Naive thymus-derived CD4-positive, alpha-beta T cell (primary cell): ENCODE measurements around the gene SYTL3. TPM values are rescaled to one million over a fixed set of nuclear protein-coding genes. Genes with fewer than 3 reads are reported as not detected.
"Not testable (repeated sequence)": the region's sequence is repeated elsewhere in the genome, so short reads cannot be mapped to it uniquely, and the experiment has no call there.

Experiments used
- ATAC-seq: fragments of 150-1000 bp; cut with Tn5 transposase; 2 replicates; pipeline ENCODE4 v1.10.0; 2021; ENCODE audit warnings: mild to moderate bottlenecking, moderate library complexity
- CTCF ChIA-PET: fragments of 350-600 bp; sonication (Branson Sonifier 250); formaldehyde crosslinking; loops from one replicate; lab custom pipeline; 2021; ENCODE audit warnings: antibody characterized with exemption; lab: Charles Lee
- POLR2A ChIA-PET: fragments of 350-600 bp; sonication (Branson Sonifier 250); formaldehyde crosslinking; loops from one replicate; lab custom pipeline; 2021; ENCODE audit warnings: antibody characterized with exemption, inconsistent platforms; lab: Charles Lee
- DNase-seq, 9 donors: peaks; one replicate each; pipeline versions ENCODE4 v3.0.0 to v3.0.0-alpha.2; 2020 to 2022; ENCODE audit warnings: mixed read lengths in 1 of 9
- H3K27ac ChIP-seq: one replicate; pipeline ENCODE4 v1.7.0; 2013; ENCODE audit warnings: mild to moderate bottlenecking, low read depth, low read length, moderate library complexity
- H3K27me3 ChIP-seq, 2 donors: one replicate each; pipeline ENCODE4 v1.7.0; 2013; ENCODE audit warnings: low read length in 2 of 2, mild to moderate bottlenecking in 2 of 2, moderate library complexity in 2 of 2; ENCODE audit not compliant: control insufficient read depth in 2 of 2, insufficient read depth in 2 of 2
- H3K36me3 ChIP-seq, 3 experiments: 1 replicate in 2 of 3; 2 replicates in 1 of 3; pipeline ENCODE4 v1.7.0; 2013; ENCODE audit warnings: low read length in 3 of 3, mild to moderate bottlenecking in 3 of 3, moderate library complexity in 1 of 3; ENCODE audit not compliant: insufficient read depth in 3 of 3, control insufficient read depth in 2 of 3
- H3K4me1 ChIP-seq, 2 donors: one replicate each; pipeline ENCODE4 v1.7.0; 2013; ENCODE audit warnings: low read length in 2 of 2, mild to moderate bottlenecking in 2 of 2, moderate library complexity in 1 of 2; ENCODE audit not compliant: control insufficient read depth in 2 of 2, insufficient read depth in 2 of 2
- H3K4me3 ChIP-seq: 2 replicates; pipeline ENCODE4 v1.7.0; 2013; ENCODE audit warnings: mild to moderate bottlenecking, low read length
- H3K9me3 ChIP-seq, 3 experiments: 1 replicate in 2 of 3; 2 replicates in 1 of 3; pipeline ENCODE4 v1.7.0; 2013; ENCODE audit warnings: low read length in 3 of 3; ENCODE audit not compliant: control insufficient read depth in 2 of 3
- H3K27ac Mint-ChIP-seq, 9 donors: one replicate each; pipeline ENCODE4 v1.8.0; 2020 to 2022; ENCODE audit warnings: mixed read lengths in 9 of 9, mild to moderate bottlenecking in 8 of 9, moderate library complexity in 5 of 9, inconsistent platforms in 2 of 9
- H3K27me3 Mint-ChIP-seq, 5 donors: one replicate each; pipeline ENCODE4 v1.8.0; 2021 to 2022; ENCODE audit warnings: mixed read lengths in 5 of 5, mild to moderate bottlenecking in 1 of 5
- H3K36me3 Mint-ChIP-seq, 5 donors: one replicate each; pipeline ENCODE4 v1.8.0; 2020 to 2022; ENCODE audit warnings: mixed read lengths in 5 of 5, mild to moderate bottlenecking in 3 of 5, inconsistent platforms in 1 of 5
- H3K4me1 Mint-ChIP-seq, 7 donors: one replicate each; pipeline ENCODE4 v1.8.0; 2020 to 2022; ENCODE audit warnings: mixed read lengths in 7 of 7, mild to moderate bottlenecking in 3 of 7, inconsistent platforms in 1 of 7
- H3K4me3 Mint-ChIP-seq, 10 donors: one replicate each; pipeline ENCODE4 v1.8.0; 2020 to 2022; ENCODE audit warnings: mild to moderate bottlenecking in 10 of 10, mixed read lengths in 10 of 10, moderate library complexity in 6 of 10, inconsistent platforms in 2 of 10
- H3K9me3 Mint-ChIP-seq, 11 donors: one replicate each; pipeline ENCODE4 v1.8.0; 2020 to 2022; ENCODE audit warnings: mixed read lengths in 11 of 11, mild to moderate bottlenecking in 4 of 11, inconsistent platforms in 1 of 11, moderate library complexity in 1 of 11
- intact Hi-C, 2 donors: fragments of 100-400 bp; cut with micrococcal nuclease; formaldehyde crosslinking; loops; one replicate each; pipeline ENCODE4 v1.15.1; 2023
- polyA plus RNA-seq, 2 donors: library from polyadenylated mRNA; unstranded; fragments of 300-500 nt; fragmentation: Illumina TruSeq; gene quantifications; one replicate each; pipeline ENCODE4 v1.2.3, GENCODE V29; 2021
- total RNA-seq, 6 experiments: library from RNA in 5 of 6; stranded (reverse) in 5 of 6; gene quantifications; 1 replicate in 5 of 6; 2 replicates in 1 of 6; pipeline ENCODE4 v1.2.3 and lab custom pipeline; 2021 to 2026

The SYTL3 gene
- total and polyA plus RNA-seq, 7 experiments from 2014 or later = 13.4 to 67.0 (median 29.5) TPM

- intact Hi-C loops = no loop called here
- Mint-ChIP-seq H3K4me3 (no peak overlapping the region), H3K36me3 (peaks cover 8 to 71% (median 40%) of the 10 kb centered on the region in 5 donors), H3K4me1 (peaks cover 0 to 8% (median 0%) of the 10 kb centered on the region in 7 donors), H3K9me3 (peaks cover 0 to 9% (median 0%) of the 10 kb centered on the region in 11 donors), H3K27me3 (no peaks in the 10 kb centered on the region), H3K27ac (peak overlapping the region in 3 of 9 donors; percentile 12 to 21 (median 14))
- CTCF ChIA-PET = no interaction called here
- H3K4me1 ChIP-seq = peaks cover 0 to 2% of the 10 kb centered on the region in 2 donors
- no peak overlapping the region for H3K4me3 ChIP-seq
- no peak for ATAC-seq
- no peak for DNase-seq
- POLR2A ChIA-PET = no interaction called here
- no peaks in the 10 kb centered on the region for H3K9me3 ChIP-seq
- peaks cover 14 to 57% (median 41%) of the 10 kb centered on the region in 3 experiments for H3K36me3 ChIP-seq
- H3K27ac ChIP-seq = no peak overlapping the region
- H3K27me3 ChIP-seq = no peaks in the 10 kb centered on the region
These were observed 38.1 kb upstream of the SYTL3 start for GRCh38 chr6:158611541-158612370.

- H3K4me3 ChIP-seq, DNase-seq, H3K9me3 ChIP-seq, H3K4me1 ChIP-seq, POLR2A ChIA-PET, H3K9me3 Mint-ChIP-seq, H3K27me3 ChIP-seq, ATAC-seq, H3K4me3 Mint-ChIP-seq, intact Hi-C loops, H3K27ac Mint-ChIP-seq, CTCF ChIA-PET, H3K27me3 Mint-ChIP-seq, H3K27ac ChIP-seq: not testable (repeated sequence)
- peaks cover 12 to 28% (median 27%) of the 10 kb centered on the region in 3 experiments for H3K36me3 ChIP-seq
- peaks cover 11 to 81% (median 48%) of the 10 kb centered on the region in 5 donors for H3K36me3 Mint-ChIP-seq
- peaks cover 0 to 24% (median 10%) of the 10 kb centered on the region in 7 donors for H3K4me1 Mint-ChIP-seq
These were observed 35.2 kb upstream of the SYTL3 start for GRCh38 chr6:158614606-158615005.

GRCh38 chr6:158618289-158618688 lies 31.6 kb upstream of the SYTL3 start:
- Mint-ChIP-seq H3K4me1 (peaks cover 0 to 19% (median 10%) of the 10 kb centered on the region in 7 donors), H3K27ac (peak overlapping the region in 5 of 9 donors; percentile 11 to 75 (median 19)), H3K36me3 (peaks cover 11 to 64% (median 38%) of the 10 kb centered on the region in 5 donors)
- H3K9me3 ChIP-seq, H3K4me3 ChIP-seq, H3K4me3 Mint-ChIP-seq, ATAC-seq, H3K4me1 ChIP-seq, POLR2A ChIA-PET, H3K9me3 Mint-ChIP-seq, H3K27me3 Mint-ChIP-seq, H3K27ac ChIP-seq, intact Hi-C loops, H3K27me3 ChIP-seq, DNase-seq: not testable (repeated sequence)
- CTCF ChIA-PET = interaction anchor here (0.6 to 1.0 kb wide), 2 partner anchors 9 to 546 kb away, joined by 3 read pairs; no protein-coding TSS in a partner anchor
- peaks cover 0 to 31% (median 8%) of the 10 kb centered on the region in 3 experiments for H3K36me3 ChIP-seq

DNA sequence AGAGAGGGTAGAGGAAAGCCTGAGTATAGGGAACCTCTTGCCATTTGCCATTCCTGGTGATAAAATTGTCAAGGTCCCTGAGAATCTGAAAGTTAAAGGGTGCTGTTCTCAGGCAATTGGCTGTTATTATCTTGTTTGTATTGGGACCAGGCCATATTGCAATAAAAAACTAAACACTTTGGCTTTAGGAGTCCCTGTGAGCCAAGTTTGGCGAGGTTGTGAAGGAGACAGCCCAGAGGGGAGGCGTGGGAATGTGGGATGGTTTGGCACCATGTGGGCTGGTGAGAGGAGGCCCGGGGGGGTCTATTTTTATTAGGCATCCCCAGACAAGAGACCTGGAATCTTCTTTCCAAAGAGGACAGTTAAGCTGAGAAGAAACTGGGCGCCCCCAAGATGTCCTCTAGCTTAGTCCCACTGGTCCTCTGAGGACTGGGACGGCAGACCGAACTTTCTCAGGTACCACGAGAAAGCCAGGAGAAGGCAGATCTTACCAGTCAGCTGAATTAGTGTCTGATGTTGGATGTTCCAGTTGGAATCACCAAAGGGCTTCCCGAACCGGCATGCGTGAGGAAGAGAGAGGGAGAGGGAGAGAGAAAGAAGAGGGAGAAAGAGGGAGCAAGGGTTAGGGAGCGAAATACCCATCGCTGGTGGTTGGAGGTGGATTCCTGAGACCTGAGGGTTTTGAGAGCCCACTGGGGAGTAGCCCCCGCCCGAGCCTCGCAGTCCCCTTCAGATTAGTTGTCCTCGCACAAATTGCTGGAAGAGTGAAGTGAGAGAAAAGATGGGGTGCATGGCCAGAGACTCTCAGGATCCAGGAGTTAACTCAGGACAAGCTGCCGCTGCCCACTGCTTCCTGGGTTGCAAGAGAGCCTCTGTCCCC lies 29.7 kb upstream of the SYTL3 start:
- H3K27me3 ChIP-seq = no peaks in the 10 kb centered on the region
- H3K9me3 Mint-ChIP-seq = peaks cover 0 to 2% (median 0%) of the 10 kb centered on the region in 11 donors
- ChIA-PET POLR2A (no interaction called here), CTCF (no interaction called here)
- no peak overlapping the region for H3K4me3 Mint-ChIP-seq
- no peaks in the 10 kb centered on the region for H3K4me1 ChIP-seq
- no peak overlapping the region for H3K4me3 ChIP-seq
- H3K9me3 ChIP-seq = no peaks in the 10 kb centered on the region
- H3K27me3 Mint-ChIP-seq = no peaks in the 10 kb centered on the region
- peaks cover 8 to 52% (median 31%) of the 10 kb centered on the region in 5 donors for H3K36me3 Mint-ChIP-seq
- DNase-seq (no peak), ATAC-seq (no peak)
- H3K27ac ChIP-seq = peak overlapping the region; percentile 14
- peaks cover 0 to 19% (median 10%) of the 10 kb centered on the region in 7 donors for H3K4me1 Mint-ChIP-seq
- peak overlapping the region in 6 of 9 donors; percentile 41 to 78 (median 51) for H3K27ac Mint-ChIP-seq
- intact Hi-C loops = no loop called here
- H3K36me3 ChIP-seq = peaks cover 0 to 44% (median 6%) of the 10 kb centered on the region in 3 experiments

DNA sequence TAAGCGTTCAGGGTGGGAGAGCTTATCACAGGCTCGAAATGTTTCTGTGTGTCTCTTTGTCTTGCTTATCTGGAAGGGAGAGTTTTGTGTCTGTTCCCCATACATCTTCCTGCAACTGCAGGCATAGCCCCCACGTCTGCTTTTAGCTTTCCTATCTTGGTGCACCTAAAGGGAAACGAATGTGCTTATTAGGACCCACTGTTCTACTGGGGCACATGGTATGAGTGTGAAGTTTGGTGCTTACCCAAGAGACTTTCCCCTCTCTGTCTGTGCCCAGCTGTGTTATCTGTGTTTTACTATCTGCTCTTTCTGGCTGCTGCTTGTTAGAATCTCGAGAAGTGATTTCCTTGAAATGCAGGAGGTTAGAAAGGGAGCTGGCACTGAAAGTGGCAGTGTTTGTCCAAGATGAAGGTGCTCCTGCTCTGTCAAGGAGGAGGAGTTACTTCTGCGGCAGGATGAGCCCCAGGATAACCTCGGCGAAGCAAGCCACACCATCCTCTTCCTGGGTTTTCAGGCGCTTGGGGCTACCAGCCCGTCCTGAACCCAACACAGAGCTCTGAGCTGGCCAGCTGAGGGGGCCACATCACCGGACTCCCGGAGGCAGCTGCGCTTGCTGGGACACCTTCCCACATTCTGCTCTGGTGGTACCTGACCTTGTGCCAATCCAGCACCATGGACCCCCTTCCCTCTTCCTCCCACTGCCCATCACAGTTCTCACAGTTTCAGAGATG lies 28.7 kb upstream of the SYTL3 start:
- Mint-ChIP-seq H3K4me1 (peaks cover 0 to 21% (median 10%) of the 10 kb centered on the region in 7 donors), H3K9me3 (peaks cover 0 to 1% (median 0%) of the 10 kb centered on the region in 11 donors), H3K27ac (peak overlapping the region in 4 of 9 donors; percentile 42 to 85 (median 49)), H3K4me3 (no peak overlapping the region), H3K27me3 (no peaks in the 10 kb centered on the region), H3K36me3 (peaks cover 9 to 51% (median 30%) of the 10 kb centered on the region in 5 donors)
- ChIA-PET CTCF (interaction anchor here (0.6 kb wide), 1 partner anchor 83 kb away, joined by 4 read pairs; no protein-coding TSS in a partner anchor), POLR2A (no interaction called here)
- Histone ChIP-seq H3K4me1 (no peaks in the 10 kb centered on the region), H3K9me3 (no peaks in the 10 kb centered on the region), H3K27me3 (no peaks in the 10 kb centered on the region), H3K4me3 (no peak overlapping the region), H3K36me3 (peaks cover 4 to 53% (median 12%) of the 10 kb centered on the region in 3 experiments), H3K27ac (no peak overlapping the region)
- ATAC-seq (no peak), DNase-seq (no peak)
- intact Hi-C loops = no loop called here
